ENCODE measurements around the gene ATXN1.

The ATXN1 gene

GRCh38 chr6:16754876-16755275 is 6.4 kb downstream of the ATXN1 start:
- TF ChIP-seq BACH2 (CRISPR knock-in tag; IDR thresholded peaks at IDR 0.05; ENCODE audit: borderline replicate concordance) (no peak), PATZ1 (CRISPR knock-in tag; IDR thresholded peaks at IDR 0.05; ENCODE audit: borderline replicate concordance) (no peak), OSR1 (CRISPR knock-in tag; IDR thresholded peaks at IDR 0.05) (no peak), ZC3H10 (CRISPR knock-in tag; IDR thresholded peaks at IDR 0.05) (no peak), RARB (CRISPR knock-in tag; IDR thresholded peaks at IDR 0.05) (no peak), GLIS3 (CRISPR knock-in tag; IDR thresholded peaks at IDR 0.05) (no peak), ARNTL (CRISPR knock-in tag; IDR thresholded peaks at IDR 0.05; ENCODE audit: borderline replicate concordance, low read depth) (no peak), CSRNP3 (CRISPR knock-in tag; IDR thresholded peaks at IDR 0.05) (no peak), POU6F1 (CRISPR knock-in tag; IDR thresholded peaks at IDR 0.05; ENCODE audit: borderline replicate concordance, low read depth) (no peak), TCF4 (CRISPR knock-in tag; IDR thresholded peaks at IDR 0.05; ENCODE audit: borderline replicate concordance) (no peak), ESRRG (CRISPR knock-in tag; IDR thresholded peaks at IDR 0.05) (no peak), TSHZ2 (CRISPR knock-in tag; IDR thresholded peaks at IDR 0.05) (no peak), CSDC2 (CRISPR knock-in tag; IDR thresholded peaks at IDR 0.05) (no peak), PPARA (CRISPR knock-in tag; IDR thresholded peaks at IDR 0.05; ENCODE audit: borderline replicate concordance) (no peak), ZFP30 (CRISPR knock-in tag; IDR thresholded peaks at IDR 0.05) (no peak), ZNF70 (CRISPR knock-in tag; IDR thresholded peaks at IDR 0.05) (no peak)
- no peak for ATAC-seq

GRCh38 chr6:16754274-16754673 is 7.0 kb downstream of the ATXN1 start:
- no peak for TF ChIP-seq TCF4 (CRISPR knock-in tag; IDR thresholded peaks at IDR 0.05; ENCODE audit: borderline replicate concordance)
- TF ChIP-seq CSRNP3 (CRISPR knock-in tag; IDR thresholded peaks at IDR 0.05), result no peak
- no peak for ATAC-seq

- no peak for ATAC-seq
- no peak for TF ChIP-seq RARB (CRISPR knock-in tag; IDR thresholded peaks at IDR 0.05)
- TF ChIP-seq CSRNP3 (CRISPR knock-in tag; IDR thresholded peaks at IDR 0.05), result no peak
- no peak for TF ChIP-seq POU6F1 (CRISPR knock-in tag; IDR thresholded peaks at IDR 0.05; ENCODE audit: borderline replicate concordance, low read depth)
- no peak for TF ChIP-seq ZFP3 (CRISPR knock-in tag; IDR thresholded peaks at IDR 0.05)
- no peak for TF ChIP-seq ISL1 (CRISPR knock-in tag; IDR thresholded peaks at IDR 0.05)
- TF ChIP-seq TSHZ2 (CRISPR knock-in tag; IDR thresholded peaks at IDR 0.05), result no peak
- TF ChIP-seq ARNTL (CRISPR knock-in tag; IDR thresholded peaks at IDR 0.05; ENCODE audit: borderline replicate concordance, low read depth), result no peak
- no peak for TF ChIP-seq TOX (CRISPR knock-in tag; IDR thresholded peaks at IDR 0.05; ENCODE audit: borderline replicate concordance)
- no peak for TF ChIP-seq TCF4 (CRISPR knock-in tag; IDR thresholded peaks at IDR 0.05; ENCODE audit: borderline replicate concordance)
- no peak for TF ChIP-seq SNAI2 (CRISPR knock-in tag; IDR thresholded peaks at IDR 0.05)
- no peak for TF ChIP-seq ZNF8 (CRISPR knock-in tag; IDR thresholded peaks at IDR 0.05)
- TF ChIP-seq BACH2 (CRISPR knock-in tag; IDR thresholded peaks at IDR 0.05; ENCODE audit: borderline replicate concordance), result no peak
- TF ChIP-seq PPARA (CRISPR knock-in tag; IDR thresholded peaks at IDR 0.05; ENCODE audit: borderline replicate concordance), result no peak
- no peak for TF ChIP-seq ZFP30 (CRISPR knock-in tag; IDR thresholded peaks at IDR 0.05)
Measured at GRCh38 chr6:16753341-16753740, 7.9 kb downstream of the ATXN1 start.
